NCI-H146 treated with DMSO at 0.1 percent for 48 hours (cell line): Measurements from ENCODE around the gene ZC3H18.

Experiments used
- DNase-seq: peaks from one replicate; lab custom pipeline; 2025; ENCODE audit not compliant: unreplicated experiment; lab: John Stamatoyannopoulos, UW

Gene ZC3H18

GRCh38 chr16:88671806-88672205 is 101.6 kb downstream of the ZC3H18 start:
- DNase-seq: no peak

GRCh38 chr16:88672776-88673175 is 102.6 kb downstream of the ZC3H18 start:
- no peak for DNase-seq

GRCh38 chr16:88673716-88674379 is 103.6 kb downstream of the ZC3H18 start:
- no peak for DNase-seq

GRCh38 chr16:88676502-88677242 is 106.5 kb downstream of the ZC3H18 start:
- DNase-seq: no peak

- no peak for DNase-seq
Observed at GRCh38 chr16:88677721-88678120, 107.5 kb downstream of the ZC3H18 start.

GRCh38 chr16:88678224-88678979 is 108.2 kb downstream of the ZC3H18 start:
- DNase-seq: no peak

GRCh38 chr16:88680554-88681083 is 110.4 kb downstream of the ZC3H18 start:
- DNase-seq: no peak

- DNase-seq: no peak
Observed at GRCh38 chr16:88681084-88681680, 111.0 kb downstream of the ZC3H18 start.
